ENCODE results near the gene TTLL12.

The TTLL12 gene

DNA sequence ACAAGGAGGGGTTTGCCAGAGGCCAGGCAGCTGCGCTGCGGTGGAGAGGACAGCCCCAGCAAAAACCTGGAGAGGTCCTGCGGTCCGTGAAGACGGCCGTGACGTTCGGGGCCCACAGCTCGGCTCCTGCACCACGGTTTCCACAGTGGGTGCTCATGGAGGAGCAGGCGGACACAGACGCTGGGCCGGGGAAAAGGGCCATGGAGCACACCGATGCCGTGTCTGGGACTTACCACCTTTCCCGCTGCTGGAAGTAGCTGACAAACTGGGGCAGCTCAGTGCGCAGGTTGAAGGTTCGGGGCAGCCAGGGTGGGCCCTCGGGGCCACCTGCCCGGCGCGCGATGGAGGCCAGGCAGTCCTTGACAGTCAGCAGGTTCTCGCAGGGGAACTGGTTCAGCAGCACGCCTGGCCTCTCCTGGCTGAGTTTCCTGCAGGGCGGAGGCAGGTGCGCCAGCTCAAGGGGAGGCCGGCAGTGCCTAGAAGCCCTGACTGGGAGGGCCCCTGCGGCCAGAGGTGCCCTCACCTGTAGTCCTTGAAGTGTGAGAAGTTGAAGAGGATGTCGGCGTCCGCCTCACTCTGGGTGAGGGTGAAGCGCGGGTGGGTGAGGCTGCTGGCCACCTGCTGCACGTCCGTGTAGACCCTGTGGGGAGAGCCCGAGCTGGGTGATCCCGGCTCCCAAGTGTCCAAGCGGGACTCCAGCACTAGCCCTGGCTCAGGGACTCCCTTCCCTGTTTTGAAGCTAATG lies 12.8 kb downstream of the TTLL12 start:
- ATAC-seq: no peak
- Mint-ChIP-seq H3K4me1 (peaks cover under 1% of the 10 kb centered on the region), H3K9me3 (no peaks in the 10 kb centered on the region), H3K4me3 (no peak overlapping the region), H3K27ac (no peak overlapping the region), H3K27me3 (no peaks in the 10 kb centered on the region)
- no peak for DNase-seq

DNA sequence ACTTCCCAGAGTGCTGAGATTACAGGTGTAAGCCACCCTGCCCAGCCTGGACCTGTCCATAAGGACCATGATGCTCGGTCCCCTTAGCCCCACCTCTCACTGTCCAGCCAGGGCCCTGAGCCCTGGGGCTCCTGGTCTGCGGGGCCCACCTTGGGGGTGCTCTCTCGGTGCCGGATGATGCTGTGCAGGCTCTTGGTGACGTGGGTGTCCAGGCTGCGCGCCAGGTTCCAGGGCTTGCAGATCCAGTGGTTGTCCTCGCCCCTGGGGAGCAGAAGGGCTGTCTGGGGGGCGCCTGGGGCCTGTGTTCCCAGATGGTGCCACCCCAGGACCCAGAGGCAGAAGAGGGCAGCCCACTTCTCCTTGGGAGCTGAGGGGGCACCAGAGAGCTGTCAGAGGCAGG lies 13.4 kb downstream of the TTLL12 start:
- H3K4me1 Mint-ChIP-seq: peaks cover 6% of the 10 kb centered on the region
- no peaks in the 10 kb centered on the region for H3K27me3 Mint-ChIP-seq
- ATAC-seq (no peak), DNase-seq (no peak)
- no peak overlapping the region for H3K4me3 Mint-ChIP-seq
- no peaks in the 10 kb centered on the region for H3K9me3 Mint-ChIP-seq
- H3K27ac Mint-ChIP-seq: no peak overlapping the region

DNA sequence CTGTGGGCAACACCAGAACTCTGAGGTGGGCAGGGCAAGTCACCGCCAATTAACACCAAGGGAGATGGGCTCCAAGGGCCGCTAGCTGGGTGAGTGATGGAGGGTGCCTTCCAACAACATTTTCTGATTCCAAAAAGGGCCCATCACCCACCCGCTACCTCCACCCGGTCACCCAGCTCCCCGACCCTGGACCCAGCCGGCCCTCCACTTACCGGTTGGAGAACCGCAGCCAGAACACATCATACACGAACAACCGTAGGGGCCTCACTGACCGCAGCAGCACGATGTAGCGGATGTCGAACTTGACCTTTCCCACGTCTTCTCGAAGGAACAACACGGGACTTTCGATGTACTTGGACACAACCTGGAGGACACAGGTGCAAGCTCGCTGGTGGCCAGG lies 14.7 kb downstream of the TTLL12 start:
- DNase-seq (no peak), ATAC-seq (no peak)
- Mint-ChIP-seq H3K4me1 (peaks cover 6% of the 10 kb centered on the region), H3K27ac (peak overlapping the region in 1 of 2 donors; percentile 48), H3K27me3 (no peaks in the 10 kb centered on the region), H3K4me3 (no peak overlapping the region), H3K9me3 (no peaks in the 10 kb centered on the region)

DNA sequence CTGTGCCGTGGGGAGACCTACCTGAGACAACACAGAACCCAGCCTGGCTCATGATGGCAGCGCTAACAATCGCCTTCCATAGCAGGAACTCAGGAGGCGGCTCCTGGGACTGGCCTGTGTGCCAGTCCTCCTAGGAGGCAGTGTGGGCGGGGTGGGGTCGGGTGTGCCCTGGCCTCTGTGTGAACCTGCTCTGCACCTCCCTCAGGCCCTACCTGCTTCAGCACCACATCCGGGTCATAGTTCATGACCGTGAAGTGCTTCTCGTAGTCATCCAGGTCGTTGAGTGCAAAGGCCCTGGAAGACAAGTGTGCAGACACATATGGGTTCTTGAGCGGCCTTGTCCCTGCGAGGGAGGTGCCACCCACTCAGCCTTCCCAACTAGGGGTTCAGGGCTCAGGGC lies 15.3 kb downstream of the TTLL12 start:
- DNase-seq: no peak
- Mint-ChIP-seq H3K4me1 (peaks cover 6% of the 10 kb centered on the region), H3K27me3 (no peaks in the 10 kb centered on the region), H3K4me3 (no peak overlapping the region), H3K27ac (peak overlapping the region in 1 of 2 donors; percentile 54), H3K9me3 (no peaks in the 10 kb centered on the region)
- ATAC-seq: no peak

- Mint-ChIP-seq H3K9me3 (no peaks in the 10 kb centered on the region), H3K4me3 (no peak overlapping the region), H3K27me3 (no peaks in the 10 kb centered on the region), H3K4me1 (peaks cover 6% of the 10 kb centered on the region), H3K27ac (peak overlapping the region in 1 of 2 donors; percentile 78)
- ATAC-seq (no peak), DNase-seq (no peak)
These were observed 15.9 kb downstream of the TTLL12 start for GRCh38 chr22:43171019-43171491.

DNA sequence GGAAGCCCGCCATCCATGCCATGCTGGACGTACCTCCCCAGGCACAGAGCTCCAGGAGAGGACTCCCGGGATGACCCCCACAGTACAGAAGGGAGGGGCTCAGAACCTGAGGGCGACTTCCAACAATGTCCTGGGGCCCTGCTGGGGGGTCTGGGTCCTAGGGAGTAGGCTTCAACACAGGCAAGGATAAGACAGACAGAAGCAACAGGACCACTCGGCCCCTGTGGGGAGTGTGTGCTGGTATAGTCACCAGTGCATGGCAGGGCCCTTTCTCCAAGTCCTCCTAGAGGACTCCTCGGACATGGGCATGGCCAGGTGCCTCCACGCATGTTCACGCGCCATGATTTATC lies 16.8 kb downstream of the TTLL12 start:
- H3K9me3 Mint-ChIP-seq: no peaks in the 10 kb centered on the region
- no peaks in the 10 kb centered on the region for H3K27me3 Mint-ChIP-seq
- no peak overlapping the region for H3K4me3 Mint-ChIP-seq
- H3K27ac Mint-ChIP-seq: peak overlapping the region in 1 of 2 donors; percentile 42
- ATAC-seq (no peak), DNase-seq (no peak)
- H3K4me1 Mint-ChIP-seq: peaks cover 6% of the 10 kb centered on the region

DNA sequence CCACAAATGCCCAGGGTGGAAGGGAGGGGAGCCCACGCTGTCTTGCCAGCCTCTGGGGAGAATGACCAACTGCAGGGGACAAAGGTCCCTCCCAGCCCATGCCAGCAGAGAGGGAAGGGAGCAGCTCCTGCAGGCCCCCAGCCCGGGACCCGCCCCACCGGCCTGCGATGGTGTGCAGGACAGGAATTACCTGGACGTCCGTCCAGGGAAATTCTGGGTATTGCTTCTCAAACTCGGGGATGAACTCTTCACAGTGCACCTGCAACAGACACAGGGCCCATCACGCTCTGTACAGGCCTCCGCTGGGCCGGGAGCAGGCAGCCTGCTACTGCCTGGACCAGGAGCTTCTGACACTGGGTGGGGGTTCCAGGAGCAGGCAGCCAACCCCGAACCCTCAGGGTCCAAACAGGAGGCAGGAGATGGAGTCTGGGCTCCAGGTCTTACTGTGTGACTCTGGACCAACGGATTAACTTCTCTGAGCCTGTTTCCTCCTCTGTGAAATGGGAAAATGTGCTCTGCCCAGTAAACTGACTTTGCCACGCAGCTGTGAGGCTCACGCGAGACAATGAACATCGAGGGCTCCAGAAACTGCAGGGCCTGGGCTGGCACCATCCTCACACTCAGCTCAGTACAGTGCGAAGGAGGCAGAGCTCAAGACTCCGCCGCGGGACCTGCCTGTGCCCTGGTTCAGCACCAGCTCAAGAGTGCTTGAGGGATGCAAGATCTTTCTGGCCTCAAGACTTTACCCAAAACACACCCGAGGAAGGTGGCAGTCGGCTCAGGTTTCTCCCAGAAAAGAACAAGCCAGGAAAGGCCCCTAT lies 17.4 kb downstream of the TTLL12 start:
- Mint-ChIP-seq H3K27ac (peak overlapping the region in 1 of 2 donors; percentile 71), H3K4me1 (peaks cover 6% of the 10 kb centered on the region), H3K9me3 (no peaks in the 10 kb centered on the region), H3K4me3 (no peak overlapping the region), H3K27me3 (no peaks in the 10 kb centered on the region)
- ATAC-seq (no peak), DNase-seq (no peak)

GRCh38 chr22:43168471-43169309 lies 18.2 kb downstream of the TTLL12 start:
- Mint-ChIP-seq H3K27ac (peak overlapping the region; percentile 10 to 55), H3K4me1 (peaks cover 6% of the 10 kb centered on the region), H3K27me3 (no peaks in the 10 kb centered on the region), H3K9me3 (no peaks in the 10 kb centered on the region), H3K4me3 (no peak overlapping the region)
- ATAC-seq (no peak), DNase-seq (no peak)

DNA sequence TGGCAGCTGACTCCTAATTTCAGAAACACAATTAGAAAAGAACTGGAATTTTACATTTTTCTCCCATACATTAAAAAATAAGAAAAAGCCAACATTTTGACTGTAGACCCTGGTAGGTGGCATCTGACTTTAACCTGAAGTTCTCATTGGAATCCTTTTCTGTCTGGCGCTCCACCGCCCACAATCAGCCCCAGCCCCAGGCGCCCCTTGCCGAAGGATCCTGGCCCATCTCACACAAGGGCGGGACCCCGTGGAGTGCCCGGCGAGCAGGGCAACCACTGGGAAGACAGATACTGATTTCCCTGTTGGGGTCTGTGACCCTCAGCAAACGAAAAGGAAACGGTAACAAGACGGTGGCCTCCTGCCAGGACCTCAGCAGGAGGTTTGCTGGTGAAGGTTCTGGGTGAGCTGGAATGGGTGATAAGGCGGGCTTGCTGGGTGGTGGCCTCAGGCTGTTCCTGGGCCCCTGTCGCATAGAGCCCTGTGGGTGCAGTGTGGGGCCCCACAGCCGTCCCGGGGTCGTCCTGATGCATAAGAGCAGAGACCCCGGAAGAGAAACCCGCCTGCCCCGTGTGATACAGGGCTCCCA lies 19.8 kb downstream of the TTLL12 start:
- Mint-ChIP-seq H3K27me3 (no peaks in the 10 kb centered on the region), H3K9me3 (no peaks in the 10 kb centered on the region), H3K4me3 (no peak overlapping the region), H3K27ac (peak overlapping the region in 1 of 2 donors; percentile 54), H3K4me1 (peaks cover 6% of the 10 kb centered on the region)
- DNase-seq (no peak), ATAC-seq (no peak)

GRCh38 chr22:43166132-43166930 lies 20.6 kb downstream of the TTLL12 start:
- Mint-ChIP-seq H3K27ac (peak overlapping the region; percentile 53 to 54), H3K9me3 (no peaks in the 10 kb centered on the region), H3K4me3 (no peak overlapping the region), H3K27me3 (no peaks in the 10 kb centered on the region), H3K4me1 (peaks cover 6% of the 10 kb centered on the region)
- DNase-seq (no peak), ATAC-seq (no peak)

GRCh38 chr22:43164636-43165035 lies 22.3 kb downstream of the TTLL12 start:
- Mint-ChIP-seq H3K27ac (peak overlapping the region; percentile 7 to 65), H3K9me3 (no peaks in the 10 kb centered on the region), H3K27me3 (no peaks in the 10 kb centered on the region), H3K4me1 (peaks cover 6% of the 10 kb centered on the region), H3K4me3 (no peak overlapping the region)
- ATAC-seq (no peak), DNase-seq (no peak)

DNA sequence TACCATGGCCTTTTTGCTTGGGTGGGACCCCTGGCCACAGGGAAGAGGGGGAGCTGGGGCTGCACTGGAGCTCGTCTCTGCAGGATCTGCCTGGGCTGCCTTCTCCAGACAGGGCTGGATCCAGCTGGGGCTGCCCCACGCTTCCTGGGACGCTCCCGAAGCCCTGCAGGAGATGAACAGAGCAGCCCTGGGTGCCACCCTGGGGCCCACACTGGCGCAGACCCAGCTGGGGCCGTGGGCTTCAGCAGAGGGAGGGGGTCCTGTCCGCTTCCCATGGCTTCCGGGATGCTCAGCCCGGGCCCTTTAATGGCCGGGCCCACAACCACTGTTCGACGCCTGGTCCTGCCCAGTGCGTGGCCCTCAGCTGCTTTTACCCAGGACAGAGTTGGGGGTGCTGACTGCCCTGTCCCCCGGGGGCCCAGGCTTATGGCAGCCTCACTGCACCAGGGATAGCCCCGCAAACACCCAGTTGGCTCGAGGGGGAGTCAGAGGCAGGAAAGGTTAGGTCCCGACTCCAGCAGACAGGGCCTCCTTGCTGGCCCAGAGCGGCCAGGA lies 23.6 kb downstream of the TTLL12 start:
- DNase-seq (no peak), ATAC-seq (peak; percentile 4)
- Mint-ChIP-seq H3K27ac (no peak overlapping the region), H3K9me3 (no peaks in the 10 kb centered on the region), H3K27me3 (no peaks in the 10 kb centered on the region), H3K4me3 (no peak overlapping the region), H3K4me1 (no peaks in the 10 kb centered on the region)

DNA sequence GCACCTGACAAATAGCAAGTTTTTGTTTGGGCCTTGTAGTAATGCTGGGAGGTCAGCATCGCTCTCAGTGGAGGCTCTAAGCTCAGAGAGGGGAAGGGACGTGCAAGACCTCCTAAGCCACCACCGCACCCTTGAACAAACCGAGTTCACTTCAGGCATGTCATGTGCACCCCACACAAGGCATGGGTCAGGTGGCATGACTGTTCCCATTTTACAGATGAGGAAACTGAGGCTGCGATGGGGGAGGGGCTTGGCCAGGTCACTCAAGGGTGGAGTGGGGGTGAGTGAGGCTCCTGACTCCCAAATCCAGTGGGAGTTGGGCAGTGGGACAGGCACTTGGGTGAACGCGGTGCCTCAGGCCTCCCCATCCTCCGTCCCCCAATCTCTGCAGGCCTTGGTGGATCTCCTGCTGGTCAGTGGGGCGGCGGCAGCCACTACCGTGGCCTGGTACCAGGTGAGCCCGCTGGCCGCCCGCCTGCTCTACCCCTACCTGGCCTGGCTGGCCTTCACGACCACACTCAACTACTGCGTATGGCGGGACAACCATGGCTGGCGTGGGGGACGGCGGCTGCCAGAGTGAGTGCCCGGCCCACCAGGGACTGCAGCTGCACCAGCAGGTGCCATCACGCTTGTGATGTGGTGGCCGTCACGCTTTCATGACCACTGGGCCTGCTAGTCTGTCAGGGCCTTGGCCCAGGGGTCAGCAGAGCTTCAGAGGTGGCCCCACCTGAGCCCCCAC lies 24.4 kb downstream of the TTLL12 start:
- Mint-ChIP-seq H3K4me1 (no peaks in the 10 kb centered on the region), H3K9me3 (no peaks in the 10 kb centered on the region), H3K27me3 (no peaks in the 10 kb centered on the region), H3K4me3 (no peak overlapping the region), H3K27ac (peak overlapping the region in 1 of 2 donors; percentile 34)
- DNase-seq: no peak
- ATAC-seq: no peak

Data from stimulated activated naive CD8-positive, alpha-beta T cell treated with anti-CD3 and anti-CD28 coated beads, Interleukin-15, amount 100 ng/mL, for 72 hours (primary cell).